Measurements from ENCODE around the gene AP5B1. TPM values are rescaled to one million over a fixed set of nuclear protein-coding genes. Genes with fewer than 3 reads are reported as not detected.
A peak's percentile ranks its signal among the peaks of the same experiment; 100 is the strongest.

The AP5B1 gene
- total RNA-seq, 1 donor from 2014 or later, result 22.2 TPM

GRCh38 chr11:65802841-65803240, 22.1 kb upstream of the AP5B1 start:
- no peak for DNase-seq (ENCODE audit: low spot score)

GRCh38 chr11:65801153-65801987, 20.6 kb upstream of the AP5B1 start:
- DNase-seq (ENCODE audit: low spot score), result no peak

- no peak for DNase-seq (ENCODE audit: low spot score)
Measured at GRCh38 chr11:65798882-65799281, 18.1 kb upstream of the AP5B1 start.

GRCh38 chr11:65797711-65798110, 16.9 kb upstream of the AP5B1 start:
- DNase-seq (ENCODE audit: low spot score), result no peak

- DNase-seq (ENCODE audit: low spot score), result no peak
Measured at GRCh38 chr11:65796726-65797601, 16.2 kb upstream of the AP5B1 start.

GRCh38 chr11:65794570-65795510, 14.1 kb upstream of the AP5B1 start:
- DNase-seq (ENCODE audit: low spot score), result no peak

- no peak for DNase-seq (ENCODE audit: low spot score)
Measured at GRCh38 chr11:65793625-65794400, 13.0 kb upstream of the AP5B1 start.

- peak; percentile 80 for DNase-seq (ENCODE audit: low spot score)
Measured at GRCh38 chr11:65793144-65793581, 12.4 kb upstream of the AP5B1 start.

GRCh38 chr11:65792456-65792855, 11.7 kb upstream of the AP5B1 start:
- DNase-seq (ENCODE audit: low spot score), result no peak

GRCh38 chr11:65791719-65792213, 11.0 kb upstream of the AP5B1 start:
- peak; percentile 73 for DNase-seq (ENCODE audit: low spot score)

- DNase-seq (ENCODE audit: low spot score), result no peak
Measured at GRCh38 chr11:65790902-65791650, 10.3 kb upstream of the AP5B1 start.

- DNase-seq (ENCODE audit: low spot score), result no peak
Measured at GRCh38 chr11:65790104-65790901, 9.5 kb upstream of the AP5B1 start.

- DNase-seq (ENCODE audit: low spot score), result no peak
Measured at GRCh38 chr11:65789230-65790103, 8.7 kb upstream of the AP5B1 start.

GRCh38 chr11:65788821-65789220, 8.0 kb upstream of the AP5B1 start:
- no peak for DNase-seq (ENCODE audit: low spot score)

GRCh38 chr11:65787649-65788622, 7.2 kb upstream of the AP5B1 start:
- no peak for DNase-seq (ENCODE audit: low spot score)

GRCh38 chr11:65786786-65787636, 6.2 kb upstream of the AP5B1 start, which contains the start of gene OVOL1:
OVOL1 (plus strand) TSS chr11:65787063; CDS start chr11:65787374, 311 bp downstream.
- DNase-seq (ENCODE audit: low spot score), result peak; percentile 73

Data from mucosa of gallbladder (tissue), 1 donor.